RWPE2 (cell line): ENCODE measurements around the gene SEC24B.

Experiments used
- ATAC-seq: fragments of 200-7000 bp; cut with Tn5 transposase; 3 replicates; pipeline ENCODE4 v1.9.1; 2021; ENCODE audit warnings: low read depth
- DNase-seq: peaks from one replicate; pipeline ENCODE4 v3.0.0-alpha.2; 2020; ENCODE audit warnings: low spot score
- H3K27ac ChIP-seq: fragments of 450-650 bp; 2 replicates; pipeline ENCODE4 v1.5.1; 2017; ENCODE audit warnings: mild to moderate bottlenecking; ENCODE audit not compliant: poor library complexity, severe bottlenecking
- H3K27me3 ChIP-seq: fragments of 250-450 bp; sonication (Bioruptor Pico); 2 replicates; pipeline ENCODE4 v1.5.1; 2021; ENCODE audit warnings: mild to moderate bottlenecking, moderate library complexity; ENCODE audit not compliant: insufficient read depth, poor library complexity, severe bottlenecking
- H3K36me3 ChIP-seq: fragments of 250-450 bp; sonication (Bioruptor Pico); 2 replicates; pipeline ENCODE4 v1.5.1; 2020; ENCODE audit warnings: low read depth, mild to moderate bottlenecking, moderate library complexity
- H3K4me1 ChIP-seq: fragments of 250-450 bp; sonication (Bioruptor Pico); 2 replicates; pipeline ENCODE4 v1.5.1; 2021; ENCODE audit warnings: mild to moderate bottlenecking, moderate library complexity; ENCODE audit not compliant: insufficient read depth, poor library complexity, severe bottlenecking
- H3K4me3 ChIP-seq: fragments of 250-450 bp; sonication (Bioruptor Pico); 2 replicates; pipeline ENCODE4 v1.5.1; 2021; ENCODE audit warnings: mild to moderate bottlenecking, moderate library complexity; ENCODE audit not compliant: severe bottlenecking
- H3K9me3 ChIP-seq: fragments of 250-450 bp; sonication (Bioruptor Pico); 2 replicates; pipeline ENCODE4 v1.5.1; 2021; ENCODE audit warnings: mild to moderate bottlenecking, moderate library complexity; ENCODE audit not compliant: severe bottlenecking
- CTCF ChIP-seq: fragments of 450-650 bp; IDR thresholded peaks from one replicate; pipeline ENCODE4 v1.5.1; 2017; ENCODE audit warnings: mild to moderate bottlenecking, moderate library complexity; ENCODE audit not compliant: poor library complexity, severe bottlenecking

The SEC24B gene

GRCh38 chr4:109407027-109407737 lies 26.4 kb upstream of the SEC24B start:
- Histone ChIP-seq H3K36me3 (no peaks in the 10 kb centered on the region), H3K27ac (no peak overlapping the region), H3K4me1 (no peaks in the 10 kb centered on the region), H3K4me3 (no peak overlapping the region), H3K27me3 (no peaks in the 10 kb centered on the region), H3K9me3 (no peaks in the 10 kb centered on the region)
- no peak for TF ChIP-seq CTCF
- no peak for DNase-seq
- no peak for ATAC-seq

GRCh38 chr4:109408711-109409110 lies 24.9 kb upstream of the SEC24B start:
- no peak for TF ChIP-seq CTCF
- DNase-seq (no peak), ATAC-seq (peak; percentile 43; the same call in 1 of the 3 replicates)

GRCh38 chr4:109410226-109410625 lies 23.4 kb upstream of the SEC24B start:
- ATAC-seq, result no peak
- Histone ChIP-seq H3K9me3 (no peaks in the 10 kb centered on the region), H3K4me3 (no peak overlapping the region), H3K4me1 (no peaks in the 10 kb centered on the region), H3K27me3 (no peaks in the 10 kb centered on the region), H3K36me3 (no peaks in the 10 kb centered on the region), H3K27ac (no peak overlapping the region)
- no peak for TF ChIP-seq CTCF
- DNase-seq, result no peak

More at GRCh38 chr4:109408711-109409110, 24.9 kb upstream of the SEC24B start:
- Histone ChIP-seq H3K36me3 (no peaks in the 10 kb centered on the region), H3K4me1 (no peaks in the 10 kb centered on the region), H3K9me3 (no peaks in the 10 kb centered on the region), H3K27me3 (no peaks in the 10 kb centered on the region), H3K4me3 (no peak overlapping the region), H3K27ac (no peak overlapping the region)

- no peak for TF ChIP-seq CTCF
- ATAC-seq, result no peak
- H3K9me3 ChIP-seq, result no peaks in the 10 kb centered on the region
- H3K27ac ChIP-seq, result no peak overlapping the region
- no peaks in the 10 kb centered on the region for H3K27me3 ChIP-seq
- DNase-seq, result no peak
- no peaks in the 10 kb centered on the region for H3K4me1 ChIP-seq
- no peaks in the 10 kb centered on the region for H3K36me3 ChIP-seq
- H3K4me3 ChIP-seq, result no peak overlapping the region
Observed at GRCh38 chr4:109410776-109411175, 22.8 kb upstream of the SEC24B start.

- Histone ChIP-seq H3K9me3 (no peaks in the 10 kb centered on the region), H3K36me3 (no peaks in the 10 kb centered on the region), H3K4me3 (no peak overlapping the region), H3K27me3 (no peaks in the 10 kb centered on the region), H3K27ac (no peak overlapping the region), H3K4me1 (no peaks in the 10 kb centered on the region)
- ATAC-seq, result no peak
- no peak for DNase-seq
- no peak for TF ChIP-seq CTCF
Observed at GRCh38 chr4:109411964-109412363, 21.7 kb upstream of the SEC24B start.
